IPS DF 4.7 (cell line): ENCODE results near the gene TACC3.

Experiments used
- DNase-seq: peaks from one replicate; pipeline ENCODE4 v3.0.0-alpha.2; 2013; ENCODE audit warnings: low spot score; ENCODE audit errors: extremely low read depth

The TACC3 gene

GRCh38 chr4:1759170-1759817, 38.0 kb downstream of the TACC3 start:
- no peak for DNase-seq

GRCh38 chr4:1759818-1760223, 38.5 kb downstream of the TACC3 start:
- DNase-seq, result no peak

- DNase-seq, result no peak
Measured at GRCh38 chr4:1760521-1761071, 39.3 kb downstream of the TACC3 start.

DNA sequence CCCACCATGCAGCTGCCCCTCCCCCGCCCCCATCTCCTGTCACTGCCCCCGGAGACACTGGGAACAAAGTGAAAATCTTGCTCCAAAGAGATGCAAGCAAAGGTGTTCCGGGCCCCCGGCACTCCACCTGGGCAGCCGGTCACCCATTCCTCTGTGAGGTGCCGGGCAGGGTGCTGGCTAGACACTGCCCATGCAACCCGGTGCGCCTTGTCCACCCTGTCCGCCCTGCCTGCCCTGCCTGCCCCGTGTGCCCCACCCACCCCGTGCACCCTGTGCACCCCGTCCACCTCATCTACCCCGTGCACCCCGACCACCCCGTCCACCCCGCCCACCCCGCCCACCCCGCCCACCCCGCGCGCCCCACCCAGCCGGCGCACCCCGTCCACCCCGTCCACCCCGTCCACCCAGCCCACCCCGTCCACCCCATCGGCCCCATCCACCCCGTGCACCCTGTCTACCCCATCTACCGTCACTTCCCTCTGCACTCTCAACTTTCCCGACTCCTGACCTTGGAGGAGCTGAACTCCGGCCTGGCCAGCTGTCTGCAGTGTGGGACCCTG, 39.9 kb downstream of the TACC3 start:
- no peak for DNase-seq

DNA sequence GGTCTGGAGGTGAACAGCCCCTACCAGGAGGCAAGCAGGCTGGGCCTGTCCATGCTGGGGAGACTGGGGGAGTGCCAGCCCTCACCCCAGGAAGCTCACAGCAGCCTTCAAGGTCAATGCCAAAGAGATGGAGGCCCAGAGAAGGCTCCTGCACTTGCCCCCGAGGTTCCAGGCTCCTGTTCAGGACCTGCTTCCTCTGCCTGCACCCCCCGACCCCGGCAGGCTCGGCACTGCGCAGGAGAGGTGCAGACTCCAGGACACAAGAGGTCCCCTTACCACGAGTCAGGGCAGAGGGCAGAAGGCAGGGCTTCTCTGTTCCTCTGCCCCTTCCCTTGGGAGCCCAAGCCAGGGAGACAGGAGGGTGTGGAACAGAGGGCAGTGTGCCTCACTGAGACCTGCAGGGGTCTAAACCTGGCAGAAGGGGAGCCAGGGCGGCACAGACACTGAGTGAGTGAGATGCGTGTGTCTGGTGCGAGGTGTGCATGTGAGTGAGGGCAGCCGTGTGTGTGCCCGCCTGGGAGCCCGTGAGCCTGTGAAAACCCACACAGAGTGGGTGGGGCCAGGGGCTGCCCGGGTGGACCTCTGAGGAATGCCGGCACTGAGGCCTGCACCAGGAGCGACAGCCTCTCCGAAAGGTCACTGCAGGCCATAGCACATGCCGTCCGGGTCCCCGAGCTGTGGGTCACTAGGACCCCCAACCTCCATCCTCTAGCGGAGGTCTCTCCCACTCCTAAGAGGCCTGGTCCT, 41.1 kb downstream of the TACC3 start:
- no peak for DNase-seq

GRCh38 chr4:1763070-1763549, 41.8 kb downstream of the TACC3 start:
- DNase-seq, result no peak

- DNase-seq, result no peak
Measured at GRCh38 chr4:1763550-1764080, 42.3 kb downstream of the TACC3 start.

GRCh38 chr4:1764670-1765069, 43.3 kb downstream of the TACC3 start:
- no peak for DNase-seq

DNA sequence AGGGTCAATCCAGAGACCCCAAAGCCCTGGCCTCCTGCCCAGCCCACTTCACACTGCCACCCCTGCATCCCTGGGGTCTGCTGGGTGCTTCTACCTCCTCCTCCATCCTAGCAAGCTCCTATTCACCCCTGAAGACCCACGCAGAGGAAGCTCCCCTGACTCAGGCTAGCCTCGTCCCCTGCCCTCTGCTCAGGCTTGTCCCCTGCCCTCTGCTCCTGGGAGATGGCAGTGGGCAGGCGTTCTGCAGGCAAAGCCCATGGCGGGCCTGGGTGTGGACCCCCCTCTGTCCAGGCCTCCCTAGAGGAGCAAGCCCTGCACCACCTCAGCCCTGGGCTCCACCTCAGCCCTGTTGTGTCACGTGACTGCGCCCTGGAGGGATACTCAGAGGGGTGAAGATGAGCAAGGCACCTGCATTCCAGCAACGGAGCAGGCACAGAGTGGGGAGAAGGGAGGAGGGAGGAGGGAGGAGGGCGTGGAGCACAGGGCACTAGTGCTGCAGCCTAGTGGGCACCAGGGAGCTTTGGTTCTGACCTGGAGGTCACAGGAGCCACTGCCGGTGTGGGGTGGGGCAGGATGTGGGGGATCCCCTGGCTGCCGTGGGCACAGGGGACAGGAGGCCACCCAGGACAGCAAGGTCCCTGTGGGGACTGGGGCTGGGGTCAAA, 44.2 kb downstream of the TACC3 start:
- DNase-seq, result no peak

DNA sequence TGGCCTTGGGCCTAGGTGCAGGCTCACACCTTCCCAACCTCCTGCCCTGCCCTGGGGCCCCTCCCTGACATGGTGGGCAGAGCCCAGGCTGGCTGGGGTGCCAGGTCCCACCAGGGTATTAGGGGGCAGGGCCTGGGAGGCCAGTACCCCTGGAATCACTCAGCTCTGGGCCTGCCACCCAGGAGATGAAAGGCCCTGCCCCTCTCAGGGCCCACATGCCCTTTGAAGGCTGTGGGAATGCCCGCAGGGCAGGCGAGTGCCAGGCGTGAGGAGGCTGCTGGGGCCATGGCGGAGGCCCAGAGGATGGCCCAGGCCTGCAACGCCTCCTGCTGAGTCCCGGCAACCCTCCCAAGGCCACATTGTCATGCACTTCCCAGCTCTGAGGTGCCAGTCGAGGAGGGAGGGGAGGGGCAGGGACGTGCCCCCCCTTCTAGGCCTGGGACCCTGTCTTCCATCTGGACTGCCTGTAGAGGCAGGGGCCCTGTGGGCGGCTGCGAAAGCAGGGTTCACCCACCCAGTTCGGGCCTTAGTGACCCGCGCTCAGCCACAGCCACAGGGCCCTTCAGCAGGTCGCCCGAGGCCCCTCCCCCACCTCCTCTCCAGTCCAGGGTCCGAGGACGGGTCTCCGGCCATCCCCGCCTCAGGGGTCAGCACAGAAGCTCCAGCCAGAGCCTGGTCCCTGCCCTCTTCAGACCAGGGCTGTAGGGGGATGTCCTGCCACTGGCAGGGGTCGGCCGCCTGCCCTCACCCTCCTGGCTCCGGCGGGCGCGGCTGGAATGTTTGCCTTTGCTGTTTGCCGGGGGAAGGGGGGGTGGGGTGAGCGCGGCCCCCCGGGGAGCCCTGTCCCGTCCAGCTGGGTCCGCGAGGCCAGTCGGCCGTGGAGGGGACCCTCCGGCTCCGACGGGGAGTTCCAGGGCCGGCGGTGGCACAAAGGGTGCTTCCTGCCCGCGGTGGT, 45.1 kb downstream of the TACC3 start:
- DNase-seq, result no peak

DNA sequence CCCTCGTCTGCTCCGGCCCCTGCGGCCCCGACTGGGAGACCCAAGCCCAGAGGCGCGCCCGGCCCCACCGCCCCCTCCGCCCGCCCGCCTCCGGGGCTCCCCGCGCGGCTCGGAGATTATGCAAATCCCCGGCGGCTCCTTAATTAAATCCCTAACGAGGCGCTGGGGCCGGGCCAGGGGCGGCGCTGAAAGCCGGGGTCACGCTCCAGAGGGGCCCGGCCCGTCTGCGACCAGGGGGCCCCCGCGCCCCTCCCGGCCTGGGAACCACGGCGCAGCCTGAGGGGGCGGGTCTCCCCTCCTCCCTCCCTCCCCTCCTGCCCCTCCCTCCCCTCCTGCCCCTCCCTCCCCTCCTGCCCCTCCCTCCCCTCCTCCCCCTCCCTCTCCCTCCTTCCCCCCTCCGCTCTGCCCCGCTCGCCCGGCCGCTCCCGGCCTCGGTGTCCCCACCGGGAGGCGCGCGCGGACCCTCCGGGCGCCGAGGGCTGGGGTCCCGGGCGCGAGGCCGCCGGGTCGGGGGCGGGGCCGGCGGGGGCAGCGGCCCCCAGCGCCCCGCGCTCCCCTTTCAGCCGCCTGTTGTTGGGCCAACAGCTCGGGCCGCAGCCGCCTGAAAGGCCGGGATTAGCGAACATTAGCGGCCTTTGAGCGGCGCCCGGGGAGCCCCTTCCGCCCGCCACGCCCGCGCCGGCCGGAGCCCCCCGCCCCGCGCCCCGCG, 45.9 kb downstream of the TACC3 start:
- DNase-seq, result no peak

GRCh38 chr4:1767770-1768366, 46.5 kb downstream of the TACC3 start:
- DNase-seq, result no peak

- no peak for DNase-seq
Measured at GRCh38 chr4:1768367-1769034, 47.2 kb downstream of the TACC3 start.

- no peak for DNase-seq
Measured at GRCh38 chr4:1769692-1770091, 48.4 kb downstream of the TACC3 start.

- DNase-seq, result no peak
Measured at GRCh38 chr4:1770245-1770644, 48.9 kb downstream of the TACC3 start.

DNA sequence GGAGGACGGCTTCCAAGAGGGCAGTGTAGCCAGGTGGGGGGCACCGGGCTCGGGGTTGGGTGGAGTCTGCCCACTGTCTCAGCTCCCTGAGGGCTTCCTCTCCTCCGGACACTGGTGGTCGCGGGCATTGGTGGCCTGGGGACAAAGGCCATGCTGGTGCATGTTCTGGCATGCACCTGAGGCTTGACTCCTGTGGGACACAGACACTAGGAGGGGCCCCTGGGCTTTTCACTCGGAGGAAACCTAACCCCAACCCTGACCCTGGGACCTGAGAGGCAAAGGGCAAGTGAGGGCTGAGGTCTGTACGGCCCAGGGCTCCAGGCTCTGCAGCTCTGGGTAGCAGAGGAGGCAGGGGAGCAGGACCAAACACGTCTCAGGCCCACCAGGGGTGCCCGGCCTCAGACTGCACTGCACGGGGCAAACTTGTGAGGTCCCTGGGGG, 49.5 kb downstream of the TACC3 start:
- no peak for DNase-seq

DNA sequence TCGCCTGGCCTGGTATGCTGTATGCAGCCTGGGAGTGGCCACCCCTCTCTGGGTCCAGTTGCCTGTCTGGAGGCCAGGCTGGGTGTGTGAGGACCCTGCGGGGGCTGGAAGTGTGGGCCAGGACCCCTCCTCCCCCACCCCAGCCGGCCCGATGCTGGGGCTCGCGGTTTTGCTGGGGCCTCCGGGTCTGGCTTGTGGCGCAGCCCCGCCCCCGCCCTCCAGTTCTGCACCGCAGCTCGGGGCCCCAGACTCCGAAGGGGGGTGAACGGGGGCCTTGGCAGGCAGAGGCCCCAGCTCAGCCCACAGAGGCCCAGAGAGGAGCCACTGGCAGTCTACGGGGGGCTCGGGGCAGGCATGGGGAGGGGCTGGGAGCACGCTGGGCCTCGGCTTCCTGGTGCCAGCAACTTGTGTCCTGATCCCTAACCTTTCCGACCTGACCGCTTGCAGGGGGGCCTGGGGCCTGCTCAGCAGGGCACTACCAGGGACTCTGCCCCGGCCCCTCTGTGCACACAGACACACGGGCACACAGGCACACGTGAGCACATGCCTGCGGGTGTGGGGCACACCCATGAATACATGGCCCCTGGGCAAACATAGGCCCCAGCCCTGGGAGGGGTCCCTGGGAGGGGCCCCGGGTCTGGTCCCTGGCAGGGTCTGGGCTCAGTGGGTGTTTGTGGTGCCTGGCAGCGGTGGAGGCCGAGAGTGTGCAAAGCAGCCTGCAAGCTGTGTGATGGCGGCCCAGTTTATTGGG, 50.4 kb downstream of the TACC3 start:
- DNase-seq, result no peak
